Thyroid gland (tissue), 4 donors: ENCODE measurements around the gene ATAD2B.

Experiments used
- CTCF ChIP-seq, 6 experiments: fragments of 200-600 bp in 3 of 6; fragments of 450-650 bp in 3 of 6; sonication (generic) in 3 of 6; IDR thresholded peaks; one replicate each; pipeline ENCODE4 v1.5.1; 2016 to 2019; ENCODE audit warnings: antibody characterized with exemption in 6 of 6, mild to moderate bottlenecking in 2 of 6, inconsistent platforms in 1 of 6, moderate library complexity in 1 of 6
- POLR2A ChIP-seq, 2 donors: fragments of 450-650 bp; IDR thresholded peaks; one replicate each; pipeline ENCODE4 v1.6.1; 2017; ENCODE audit warnings: antibody characterized with exemption in 2 of 2, mild to moderate bottlenecking in 2 of 2, moderate library complexity in 1 of 2

- TF ChIP-seq CTCF (IDR thresholded peaks at IDR 0.05) = no peak
- no peak for TF ChIP-seq POLR2A (IDR thresholded peaks at IDR 0.05)
Measured at GRCh38 chr2:23934259-23934658, 7.3 kb upstream of the ATAD2B start.
